Large intestine (tissue), 3 donors: ENCODE data around the gene VMP1. TPM values are rescaled to one million over a fixed set of nuclear protein-coding genes. Genes with fewer than 3 reads are reported as not detected.

Experiments used
- DNase-seq, 2 donors: peaks; one replicate each; pipeline versions ENCODE4 v3.0.0 to v3.0.0-alpha.2; 2013
- H3K27ac ChIP-seq: one replicate; pipeline ENCODE4 v1.5.1; 2013; ENCODE audit warnings: low read length
- H3K27me3 ChIP-seq: 2 replicates; pipeline ENCODE4 v1.6.1; 2013; ENCODE audit warnings: low read length; ENCODE audit not compliant: control insufficient read depth, insufficient read depth
- H3K36me3 ChIP-seq: 2 replicates; pipeline ENCODE4 v1.6.1; 2013; ENCODE audit warnings: low read length; ENCODE audit not compliant: control insufficient read depth, insufficient read depth
- H3K4me1 ChIP-seq: one replicate; pipeline ENCODE4 v1.6.1; 2013; ENCODE audit warnings: low read length; ENCODE audit not compliant: control insufficient read depth, insufficient read depth
- H3K4me3 ChIP-seq: one replicate; pipeline ENCODE4 v1.5.1; 2013; ENCODE audit warnings: low read length
- H3K9me3 ChIP-seq: one replicate; pipeline ENCODE4 v1.6.1; 2013; ENCODE audit warnings: mild to moderate bottlenecking, low read depth, low read length, moderate library complexity; ENCODE audit not compliant: control insufficient read depth
- WGBS: methylation state at CpG from one replicate; pipeline ENCODE4 v1.1.5; 2013; ENCODE audit warnings: low lambda C conversion rate; ENCODE audit not compliant: insufficient coverage; 5-methylcytosine and 5-hydroxymethylcytosine counted together
- polyA plus RNA-seq: library from polyadenylated mRNA; unstranded; fragments of 120-200 nt; gene quantifications from one replicate; pipeline ENCODE4 v1.2.1, GENCODE V29; 2013

Gene VMP1
- polyA plus RNA-seq, 1 donor, result 224 TPM

GRCh38 chr17:59699786-59700185 lies 7.7 kb upstream of the VMP1 start:
- Histone ChIP-seq H3K27me3 (no peaks in the 10 kb centered on the region), H3K4me3 (no peak overlapping the region), H3K36me3 (peaks cover 54% of the 10 kb centered on the region), H3K4me1 (peaks cover 12% of the 10 kb centered on the region), H3K27ac (no peak overlapping the region), H3K9me3 (no peaks in the 10 kb centered on the region)
- WGBS, result 86% methylated on average over 2 of the region's 6 CpGs
- DNase-seq, result no peak

DNA sequence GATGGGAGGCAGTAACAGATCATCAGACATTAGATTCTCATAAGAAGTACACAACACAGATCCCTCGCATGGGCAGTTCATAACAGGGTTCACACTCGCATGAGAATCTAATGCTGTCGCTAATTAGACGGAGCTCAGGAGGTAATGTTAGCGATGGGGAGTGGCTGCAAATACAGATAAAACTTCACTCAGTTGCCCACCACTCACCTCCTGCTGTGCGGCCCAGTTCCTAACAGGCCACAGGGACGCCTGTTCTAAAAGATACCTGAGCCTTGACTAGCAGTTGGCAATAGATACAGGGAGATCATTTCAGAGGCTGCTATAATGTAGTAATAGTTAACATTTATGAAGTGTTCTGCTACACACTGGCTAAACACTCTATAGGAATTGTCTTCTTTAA lies 5.2 kb upstream of the VMP1 start:
- H3K9me3 ChIP-seq, result no peaks in the 10 kb centered on the region
- WGBS, result no CpG with 5 or more reads among the region's 7 CpGs
- H3K27ac ChIP-seq, result no peak overlapping the region
- peaks cover 30% of the 10 kb centered on the region for H3K36me3 ChIP-seq
- H3K27me3 ChIP-seq, result no peaks in the 10 kb centered on the region
- no peak overlapping the region for H3K4me3 ChIP-seq
- DNase-seq, result no peak
- H3K4me1 ChIP-seq, result no peaks in the 10 kb centered on the region

- WGBS, result 0% methylated on average over 1 of the region's 15 CpGs
- DNase-seq, result no peak
- Histone ChIP-seq H3K4me3 (peak overlapping the region; percentile 76), H3K9me3 (no peaks in the 10 kb centered on the region), H3K27me3 (no peaks in the 10 kb centered on the region), H3K27ac (peak overlapping the region; percentile 89), H3K4me1 (peaks cover 13% of the 10 kb centered on the region), H3K36me3 (no peaks in the 10 kb centered on the region)
These were observed 547 bp downstream of the VMP1 start for GRCh38 chr17:59707971-59708430.

- H3K36me3 ChIP-seq, result peaks cover 2% of the 10 kb centered on the region
- no peaks in the 10 kb centered on the region for H3K27me3 ChIP-seq
- H3K27ac ChIP-seq, result peak overlapping the region; percentile 2
- H3K9me3 ChIP-seq, result no peaks in the 10 kb centered on the region
- no peak for DNase-seq
- peaks cover 13% of the 10 kb centered on the region for H3K4me1 ChIP-seq
- no peak overlapping the region for H3K4me3 ChIP-seq
These were observed 4.5 kb downstream of the VMP1 start for GRCh38 chr17:59711936-59712335.

GRCh38 chr17:59712862-59713261 lies 5.4 kb downstream of the VMP1 start:
- 100% methylated on average over 1 of the region's 2 CpGs for WGBS
- Histone ChIP-seq H3K27me3 (no peaks in the 10 kb centered on the region), H3K27ac (no peak overlapping the region), H3K9me3 (no peaks in the 10 kb centered on the region), H3K4me1 (peaks cover 13% of the 10 kb centered on the region), H3K4me3 (no peak overlapping the region), H3K36me3 (peaks cover 5% of the 10 kb centered on the region)
- DNase-seq, result no peak

DNA sequence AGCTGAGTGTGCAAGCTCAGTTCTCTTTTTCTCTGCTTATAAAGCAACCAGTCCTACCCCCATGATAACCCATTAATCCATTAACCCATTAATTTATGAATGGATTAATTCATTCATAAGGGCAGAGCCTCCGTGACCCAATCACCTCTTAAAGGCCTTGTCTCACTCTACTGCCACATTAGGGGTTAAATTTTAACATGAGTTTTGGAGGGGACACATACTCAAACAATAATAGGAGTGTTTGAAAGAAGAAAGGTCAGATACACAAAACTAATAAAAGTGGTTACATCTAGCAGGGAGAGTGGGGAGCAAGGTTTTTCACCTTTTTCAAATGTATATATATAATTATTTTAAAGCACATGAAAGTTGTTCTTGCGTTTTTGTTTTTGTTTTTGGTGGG lies 6.8 kb downstream of the VMP1 start:
- Histone ChIP-seq H3K9me3 (no peaks in the 10 kb centered on the region), H3K27me3 (no peaks in the 10 kb centered on the region), H3K27ac (no peak overlapping the region), H3K4me3 (no peak overlapping the region), H3K4me1 (peaks cover 13% of the 10 kb centered on the region), H3K36me3 (peaks cover 9% of the 10 kb centered on the region)
- WGBS, result 60% methylated on average over 1 of the region's 2 CpGs
- DNase-seq, result no peak

DNA sequence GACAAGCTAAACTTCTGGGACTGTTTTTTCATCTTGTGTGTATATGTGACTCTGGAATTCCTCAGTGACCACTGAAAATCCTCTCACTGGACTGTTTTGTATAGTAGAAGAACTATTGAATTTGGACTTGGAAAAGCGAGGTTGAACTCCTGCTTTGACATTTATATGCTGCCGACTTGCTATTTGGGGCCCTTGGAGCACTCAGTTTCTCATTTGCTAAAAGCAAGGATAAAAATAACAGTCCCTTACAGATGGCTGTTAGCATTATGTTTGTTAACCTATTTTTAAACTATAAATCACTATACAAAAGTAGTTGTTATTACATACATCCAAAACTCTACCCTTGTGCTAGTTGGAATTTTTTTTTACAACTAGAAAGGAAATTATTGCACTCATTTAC lies 9.0 kb downstream of the VMP1 start:
- DNase-seq, result no peak
- H3K27me3 ChIP-seq, result no peaks in the 10 kb centered on the region
- H3K4me3 ChIP-seq, result no peak overlapping the region
- H3K36me3 ChIP-seq, result peaks cover 9% of the 10 kb centered on the region
- no CpG with 5 or more reads among the region's 2 CpGs for WGBS
- no peak overlapping the region for H3K27ac ChIP-seq
- peaks cover 9% of the 10 kb centered on the region for H3K4me1 ChIP-seq
- no peaks in the 10 kb centered on the region for H3K9me3 ChIP-seq

DNA sequence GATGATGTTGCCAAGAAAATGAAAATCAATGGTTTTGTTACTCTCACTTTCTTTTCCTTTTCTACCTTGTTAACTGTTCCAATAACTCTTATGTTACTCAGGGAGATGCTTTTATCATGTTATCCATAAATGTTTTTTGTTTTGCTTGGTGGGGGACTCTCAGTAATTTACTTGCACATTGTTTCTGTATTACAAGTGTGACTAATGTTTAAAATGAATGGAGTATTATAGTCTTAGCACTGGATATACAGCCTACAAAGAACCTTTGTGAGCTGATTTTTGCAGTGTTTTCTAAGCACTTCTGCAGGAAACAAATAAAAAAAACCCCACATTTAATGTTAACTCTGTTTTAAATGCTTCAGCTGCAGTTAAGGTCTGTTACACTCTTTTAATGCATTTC lies 12.1 kb downstream of the VMP1 start:
- Histone ChIP-seq H3K4me1 (peaks cover 16% of the 10 kb centered on the region), H3K4me3 (no peak overlapping the region), H3K9me3 (no peaks in the 10 kb centered on the region), H3K27ac (no peak overlapping the region), H3K36me3 (peaks cover 9% of the 10 kb centered on the region), H3K27me3 (no peaks in the 10 kb centered on the region)
- no peak for DNase-seq

GRCh38 chr17:59722623-59723022 lies 15.2 kb downstream of the VMP1 start:
- DNase-seq, result no peak
- WGBS, result no CpG with 5 or more reads among the region's 4 CpGs
- H3K27me3 ChIP-seq, result no peaks in the 10 kb centered on the region
- peak overlapping the region; percentile 80 for H3K27ac ChIP-seq
- H3K4me1 ChIP-seq, result peaks cover 16% of the 10 kb centered on the region
- no peaks in the 10 kb centered on the region for H3K9me3 ChIP-seq
- H3K4me3 ChIP-seq, result no peak overlapping the region
- peaks cover 4% of the 10 kb centered on the region for H3K36me3 ChIP-seq

- no peak overlapping the region for H3K4me3 ChIP-seq
- H3K27me3 ChIP-seq, result no peaks in the 10 kb centered on the region
- H3K9me3 ChIP-seq, result no peaks in the 10 kb centered on the region
- DNase-seq, result no peak
- H3K4me1 ChIP-seq, result peaks cover 16% of the 10 kb centered on the region
- H3K36me3 ChIP-seq, result peaks cover 4% of the 10 kb centered on the region
- H3K27ac ChIP-seq, result peak overlapping the region; percentile 80
- 40% methylated on average over 1 of the region's 1 CpG for WGBS
These were observed 15.6 kb downstream of the VMP1 start for GRCh38 chr17:59723041-59723440.

DNA sequence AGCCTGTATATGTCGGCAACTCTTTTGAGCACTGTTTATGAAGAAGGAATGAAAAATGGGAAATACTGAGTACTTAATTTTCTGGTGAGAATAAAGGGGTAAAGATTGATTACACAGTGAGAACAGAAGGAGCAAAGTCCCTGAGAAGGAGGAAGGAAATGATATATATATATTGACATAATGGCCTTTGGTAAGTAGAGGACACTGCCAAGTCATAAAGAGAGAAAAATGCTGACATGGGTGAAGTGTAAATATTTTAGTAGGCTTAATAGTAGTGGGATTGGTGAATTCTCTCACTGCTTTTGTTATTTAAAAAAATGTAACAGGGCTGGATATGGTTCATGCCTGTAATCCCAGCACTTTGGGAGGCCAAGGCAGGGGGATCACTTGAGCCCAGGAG lies 16.2 kb downstream of the VMP1 start:
- H3K4me3 ChIP-seq, result no peak overlapping the region
- H3K4me1 ChIP-seq, result peaks cover 16% of the 10 kb centered on the region
- H3K27ac ChIP-seq, result peak overlapping the region; percentile 80
- H3K9me3 ChIP-seq, result no peaks in the 10 kb centered on the region
- peaks cover 2% of the 10 kb centered on the region for H3K36me3 ChIP-seq
- H3K27me3 ChIP-seq, result no peaks in the 10 kb centered on the region
- WGBS, result no CpG with 5 or more reads among the region's 1 CpG
- peak; percentile 36 to 74 for DNase-seq
